Inferior parietal cortex (tissue), 1 donor: ENCODE results near the gene CATSPERD.
A peak's percentile ranks its signal among the peaks of the same experiment; 100 is the strongest.

Source experiments
- DNase-seq: peaks from one replicate; pipeline ENCODE4 v3.0.0-alpha.2; 2016; ENCODE audit errors: extremely low spot score

CATSPERD gene

DNA sequence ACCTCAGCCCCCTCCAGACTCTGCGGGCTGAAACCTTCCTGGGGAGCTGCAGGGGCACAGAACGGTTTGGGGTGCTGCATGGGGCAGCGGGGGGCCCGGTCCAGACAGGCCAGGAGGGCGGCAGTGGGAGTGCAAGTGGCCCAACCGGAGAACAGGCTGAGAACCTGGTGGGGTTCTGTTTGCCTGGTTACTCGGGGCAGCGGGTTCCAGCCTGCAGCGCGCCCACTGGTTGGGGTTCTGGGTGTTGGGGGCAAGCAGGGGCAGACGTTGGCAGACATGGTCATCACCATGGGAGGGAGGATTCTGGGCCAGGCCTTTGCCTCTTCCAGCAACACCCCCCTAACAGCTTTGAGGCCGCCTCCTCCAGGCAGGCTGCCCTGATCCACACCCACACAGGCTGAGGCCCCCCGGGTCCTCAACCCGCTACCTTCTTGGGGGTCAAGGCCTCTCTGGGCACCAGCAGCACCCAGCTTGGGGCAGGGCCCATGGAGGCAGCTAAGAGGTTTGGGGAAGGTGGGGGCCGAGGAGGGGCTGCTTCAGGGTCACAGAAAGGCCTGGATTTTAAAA lies 64.2 kb downstream of the CATSPERD start, which contains the start of gene PRR22:
Gene PRR22 (minus strand): TSS at position 166 of the 567 bp plus-strand sequence. CDS start 86 bp downstream, at position 80.
- DNase-seq = no peak

GRCh38 chr19:5785423-5785822 lies 65.0 kb downstream of the CATSPERD start:
- no peak for DNase-seq

- no peak for DNase-seq
Observed at GRCh38 chr19:5786593-5787408, 66.4 kb downstream of the CATSPERD start.

DNA sequence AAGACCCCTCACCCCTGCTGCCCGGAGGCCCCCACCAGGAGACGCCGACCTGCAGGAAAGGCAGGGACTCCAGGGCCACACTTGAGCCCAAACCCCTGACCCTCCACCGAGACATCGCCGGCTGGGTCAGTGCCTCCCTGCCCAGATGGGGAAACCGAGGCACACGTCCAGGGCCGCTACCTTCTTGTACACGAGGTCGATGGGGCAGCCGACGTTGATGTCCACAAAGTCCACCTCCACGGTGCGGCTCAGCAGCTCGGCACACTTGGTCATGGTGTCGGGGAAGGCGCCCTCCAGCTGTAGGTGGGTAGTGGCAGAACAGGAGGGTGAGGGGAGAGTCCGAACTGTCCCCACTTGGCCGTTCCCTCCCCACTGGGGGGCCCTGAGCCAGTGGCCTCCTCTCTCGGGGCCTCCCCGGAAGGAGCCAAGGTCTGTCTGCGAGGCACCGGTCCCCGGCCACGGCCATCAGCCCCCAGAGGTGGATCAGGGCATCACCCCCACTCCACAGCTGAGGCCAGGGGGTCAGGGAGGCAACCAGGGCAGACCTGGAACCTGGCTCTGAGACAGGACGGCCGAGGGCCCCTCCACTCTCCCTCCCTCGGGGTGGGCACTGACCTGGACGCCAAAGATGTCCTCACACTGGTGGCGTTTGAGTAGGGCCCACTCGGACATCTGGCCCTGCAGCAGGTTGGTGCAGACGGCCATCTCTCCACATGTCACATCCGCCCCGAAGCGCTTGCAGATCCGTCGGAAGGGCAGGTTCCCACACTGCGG lies 67.2 kb downstream of the CATSPERD start:
- DNase-seq = no peak

GRCh38 chr19:5788422-5788821 lies 68.0 kb downstream of the CATSPERD start:
- no peak for DNase-seq

DNA sequence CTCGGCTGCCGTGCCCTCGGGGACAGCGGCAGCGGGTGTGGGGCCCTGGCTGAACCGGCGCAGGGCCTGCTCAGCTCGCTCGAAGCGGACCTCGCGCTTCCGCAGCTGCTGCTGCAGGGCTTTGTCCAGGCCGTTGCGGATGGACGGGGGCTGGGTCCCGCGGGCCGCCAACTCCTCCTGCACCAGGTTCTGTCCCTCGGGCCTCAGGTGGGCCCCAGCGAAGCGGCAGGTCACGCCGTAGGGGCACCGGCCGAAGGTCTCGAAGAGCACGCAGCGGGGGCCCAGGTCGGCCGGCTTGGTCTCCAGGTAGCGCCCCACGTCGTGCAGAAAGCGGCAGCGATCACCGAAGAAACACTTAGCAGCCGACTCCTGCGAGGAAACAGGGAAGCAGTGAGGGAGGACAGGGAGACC lies 68.9 kb downstream of the CATSPERD start:
- no peak for DNase-seq

GRCh38 chr19:5789886-5790558 lies 69.6 kb downstream of the CATSPERD start:
- no peak for DNase-seq

DNA sequence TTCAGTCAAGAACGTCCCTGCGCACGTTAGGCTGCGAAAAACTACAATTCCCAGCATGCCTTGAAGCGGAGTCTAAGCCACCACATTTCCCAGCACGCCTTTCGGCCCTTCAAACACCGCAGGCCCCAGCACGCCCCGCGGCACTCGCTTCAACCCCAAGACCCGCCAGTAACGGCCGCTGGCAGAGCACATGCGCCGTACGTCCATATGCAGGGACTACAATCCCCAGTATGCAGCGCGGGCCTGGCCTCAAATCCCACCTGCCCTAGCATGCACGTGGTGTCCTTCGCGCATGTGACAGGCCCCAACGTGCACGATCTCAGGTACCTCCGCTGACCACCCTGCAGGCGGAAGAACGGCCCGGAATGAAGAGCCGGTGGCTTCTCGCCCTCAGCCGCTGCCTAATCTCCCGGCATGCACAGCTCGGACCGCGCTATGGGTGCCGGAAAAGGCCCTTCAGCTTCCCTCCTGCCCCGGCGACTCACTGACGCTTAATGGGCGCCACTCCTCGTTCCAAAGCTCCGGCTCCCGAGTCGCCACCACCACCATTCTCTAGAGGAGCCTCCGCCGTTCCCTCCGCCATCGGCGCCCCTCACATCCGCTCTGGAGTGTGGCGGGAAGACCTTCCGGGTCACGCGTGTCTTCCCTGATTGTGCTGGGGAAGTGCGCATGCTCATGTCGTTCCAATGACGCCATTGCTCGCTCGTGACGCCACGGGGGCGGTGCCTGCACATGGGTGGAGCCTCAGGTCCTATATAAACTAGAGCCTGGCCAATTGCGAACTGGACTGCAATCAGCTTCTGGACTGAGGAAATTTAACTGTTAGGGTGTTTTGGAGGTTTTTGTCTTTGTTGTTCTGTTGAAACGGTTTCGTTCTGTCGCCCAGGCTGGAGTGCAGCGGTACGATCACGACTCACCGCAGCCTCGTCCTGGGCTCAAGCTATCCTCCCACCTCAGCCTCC lies 70.4 kb downstream of the CATSPERD start, which contains the start of gene DUS3L:
Gene DUS3L (minus strand): TSS at position 605 of the 962 bp plus-strand sequence. CDS start 22 bp downstream, at position 583.
- peak; percentile 96 for DNase-seq

GRCh38 chr19:5792224-5792623 lies 71.8 kb downstream of the CATSPERD start:
- no peak for DNase-seq

DNA sequence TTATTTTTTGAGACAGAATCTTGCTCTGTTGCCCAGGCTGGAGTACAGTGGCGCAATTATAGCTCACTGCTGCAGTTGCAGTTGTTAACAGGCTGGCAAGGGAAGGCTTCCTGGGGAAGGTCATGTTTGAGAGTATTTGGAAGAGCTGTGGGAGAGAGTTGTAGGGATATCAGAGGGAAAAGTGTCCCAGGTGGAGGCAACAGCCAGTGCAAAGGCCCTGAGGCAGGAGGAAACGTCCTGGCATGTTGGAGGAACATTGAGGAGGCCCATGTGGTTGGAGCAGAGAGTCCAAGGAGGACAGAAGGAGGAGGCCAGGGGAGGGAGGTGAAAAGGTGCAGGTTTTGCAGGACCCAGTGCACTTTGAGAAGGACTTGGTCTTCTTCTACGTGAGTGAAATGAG lies 72.8 kb downstream of the CATSPERD start:
- DNase-seq = no peak

DNA sequence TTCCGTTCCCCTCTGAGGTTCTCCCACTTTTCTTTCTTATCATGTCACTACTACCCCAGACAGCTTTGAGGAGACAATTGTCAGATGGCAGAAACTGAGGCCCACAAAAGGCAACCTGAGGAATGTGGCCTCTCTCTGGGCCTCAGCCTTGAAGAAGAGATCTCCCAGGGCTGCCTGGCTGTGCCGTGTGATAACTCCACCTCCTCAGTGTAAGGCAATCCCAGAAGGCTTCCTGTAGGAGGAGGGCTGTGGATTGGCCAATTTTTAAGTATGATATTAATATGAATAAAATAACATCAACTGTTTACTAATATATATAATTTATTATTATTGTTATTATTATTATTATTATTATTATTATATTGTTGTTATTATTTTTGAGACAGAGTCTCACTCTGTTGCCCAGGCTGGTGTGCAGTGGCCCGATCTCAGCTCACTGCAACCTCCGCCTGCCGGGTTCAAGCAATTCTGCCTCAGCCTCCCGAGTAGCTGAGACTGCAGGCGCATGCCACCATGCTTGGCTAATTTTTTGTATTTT lies 75.0 kb downstream of the CATSPERD start:
- DNase-seq = no peak

DNA sequence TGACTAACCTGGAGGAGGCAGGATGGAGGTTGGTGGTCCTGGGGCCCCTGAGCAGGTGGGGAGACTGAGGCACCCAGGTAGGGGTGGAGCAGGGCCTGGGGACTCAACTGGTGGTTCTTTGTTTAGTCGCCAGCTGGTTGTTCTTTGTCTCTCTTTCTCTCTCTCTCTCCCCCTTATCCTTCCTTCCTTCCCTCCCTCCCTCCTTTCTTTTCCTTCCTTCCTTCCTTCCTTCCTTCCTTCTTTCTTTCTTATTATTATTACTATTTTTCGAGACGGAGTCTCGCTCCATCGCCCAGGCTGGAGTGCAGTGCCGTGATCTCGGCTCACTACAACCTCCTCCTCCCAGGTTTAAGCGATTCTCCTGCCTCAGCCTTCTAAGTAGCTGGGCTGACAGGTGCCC lies 77.8 kb downstream of the CATSPERD start:
- no peak for DNase-seq

DNA sequence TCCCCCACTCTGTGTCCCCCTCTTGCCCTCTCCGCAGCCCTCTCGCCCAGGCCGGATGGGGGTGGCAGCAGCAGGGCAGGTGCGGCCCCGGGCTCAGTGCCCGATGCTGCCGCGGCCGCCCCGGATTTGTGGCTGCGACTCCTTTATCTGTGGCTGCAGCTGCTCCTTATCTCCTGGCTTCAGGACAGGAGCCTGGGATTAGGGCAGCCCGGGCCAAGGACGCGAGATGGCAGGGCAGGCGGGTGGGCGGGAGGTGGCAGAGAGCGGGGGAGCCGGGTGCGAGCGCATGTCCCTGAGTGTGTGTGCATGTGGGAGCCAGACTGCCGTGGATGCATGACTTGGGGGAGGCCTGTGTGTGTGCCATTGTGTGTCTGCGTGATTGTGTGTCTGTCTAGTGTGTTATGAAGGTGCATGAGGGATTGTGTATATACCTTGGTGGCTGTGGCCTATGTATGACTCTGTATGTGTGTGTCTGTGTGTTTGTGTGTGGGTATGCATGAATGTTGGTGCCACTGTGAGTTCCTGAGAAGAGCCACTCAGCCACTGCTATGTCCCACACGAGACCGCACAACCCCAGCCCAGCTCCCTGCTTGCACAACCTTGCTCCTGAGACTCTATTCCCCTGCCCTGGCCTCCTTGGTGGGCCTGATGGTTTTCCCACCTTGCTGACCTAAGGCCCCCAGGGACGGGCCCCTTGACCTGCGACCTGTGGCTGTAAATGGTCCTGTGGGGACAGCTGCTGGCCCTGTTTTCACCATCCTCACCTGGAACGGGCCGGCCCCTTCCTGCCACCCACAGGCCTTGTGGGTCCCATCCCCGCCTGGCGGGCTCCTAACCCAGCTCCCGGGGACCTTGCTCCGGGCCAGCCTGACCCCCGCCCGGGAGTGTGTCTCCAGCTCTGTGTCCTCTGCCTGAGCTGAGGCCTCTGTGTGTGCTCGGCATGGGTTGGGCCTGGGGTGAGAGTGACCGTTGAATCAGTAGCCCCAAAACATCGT lies 79.1 kb downstream of the CATSPERD start:
- no peak for DNase-seq

- no peak for DNase-seq
Observed at GRCh38 chr19:5800361-5801270, 80.2 kb downstream of the CATSPERD start.

DNA sequence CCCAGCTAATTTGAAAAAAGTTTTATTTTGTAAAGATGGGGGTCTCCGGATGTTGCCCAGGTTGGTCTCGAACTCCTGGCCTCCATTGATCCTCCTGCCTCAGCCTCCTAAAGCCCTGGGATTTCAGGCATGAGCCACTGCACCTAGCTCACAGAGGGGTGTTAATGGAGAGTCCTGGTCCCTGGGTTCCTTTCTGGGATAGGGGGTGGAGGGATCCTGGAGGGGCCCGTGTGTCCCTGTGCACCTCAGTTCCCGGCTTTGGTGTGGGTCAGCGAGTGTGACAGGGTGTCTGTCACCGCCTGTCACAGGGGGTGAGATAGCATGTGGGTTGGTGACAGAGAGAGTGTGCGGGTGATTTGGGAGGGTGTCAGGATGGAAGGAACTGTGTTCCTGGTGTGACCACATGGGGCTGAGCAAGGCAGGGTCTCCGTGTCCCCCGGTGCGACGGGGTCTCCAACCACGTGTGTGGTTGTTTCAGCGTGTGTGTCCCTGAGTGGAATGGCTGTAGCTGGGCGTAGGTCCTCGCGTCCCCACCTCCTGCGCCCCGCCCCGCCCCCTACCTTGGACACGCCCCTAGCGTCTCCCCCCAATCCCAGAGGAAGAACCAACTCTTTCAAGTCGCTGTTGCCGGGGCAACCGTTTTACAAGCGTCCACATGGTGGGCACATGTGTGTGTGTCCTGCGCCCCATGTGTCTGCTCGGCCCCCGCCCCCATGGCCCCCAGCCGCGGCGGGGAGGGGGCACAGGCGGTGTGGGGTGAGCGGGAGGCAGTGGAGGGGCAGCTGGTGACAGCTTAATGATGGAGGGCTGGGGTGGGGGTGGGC lies 81.6 kb downstream of the CATSPERD start:
- DNase-seq = no peak

DNA sequence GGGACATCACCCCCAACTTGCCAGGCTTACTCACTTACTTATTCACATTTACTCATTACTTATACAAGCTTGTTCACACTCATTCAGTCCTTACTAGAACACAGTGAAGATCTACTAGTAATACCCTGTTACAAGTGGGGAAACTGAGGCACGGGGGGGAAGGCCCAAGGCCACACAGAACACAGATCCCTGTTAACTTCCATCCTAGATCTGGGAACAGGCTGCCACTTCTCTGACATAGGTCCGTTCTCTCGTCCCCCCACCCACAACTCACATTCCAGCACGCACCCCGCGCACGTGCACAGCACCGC lies 83.0 kb downstream of the CATSPERD start:
- no peak for DNase-seq

GRCh38 chr19:5803752-5804515 lies 83.5 kb downstream of the CATSPERD start:
- peak; percentile 43 for DNase-seq
